Measurements from ENCODE around the gene CSTPP1.
A peak's percentile ranks its signal among the peaks of the same experiment; 100 is the strongest.
"Not testable (repeated sequence)": the region's sequence is repeated elsewhere in the genome, so short reads cannot be mapped to it uniquely, and the experiment has no call there.

Gene CSTPP1

DNA sequence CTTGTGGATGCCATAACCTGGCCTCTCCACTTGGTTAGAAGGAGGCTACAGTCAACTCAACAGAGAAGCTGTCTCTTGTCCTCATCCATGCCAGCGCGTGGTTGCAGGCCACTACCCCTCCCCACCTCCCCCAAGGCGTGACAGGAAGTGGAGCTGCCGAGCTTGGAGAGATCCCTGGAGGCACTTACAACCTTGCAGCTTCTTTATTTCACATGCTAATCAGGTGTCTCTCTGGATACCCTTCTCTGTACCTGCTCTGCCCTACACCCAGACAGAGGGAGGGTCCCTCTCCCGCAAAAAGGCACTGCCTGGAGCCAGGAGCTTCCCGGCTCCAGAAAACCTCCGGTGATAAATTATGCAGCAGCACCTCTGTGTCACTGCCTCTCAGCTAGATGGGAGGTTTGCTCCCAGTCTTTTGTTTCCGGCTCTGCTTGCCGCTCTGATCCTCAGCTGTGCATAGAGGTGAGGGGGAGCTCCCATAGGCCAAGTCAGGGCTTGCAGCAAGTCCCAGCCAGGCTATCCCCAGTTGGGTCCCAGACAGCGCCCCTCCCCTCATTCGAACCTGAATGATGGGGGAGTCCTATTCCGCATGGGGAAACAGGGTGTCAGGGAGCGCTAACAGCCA, 23.9 kb upstream of the CSTPP1 start:
- no peak for DNase-seq

DNA sequence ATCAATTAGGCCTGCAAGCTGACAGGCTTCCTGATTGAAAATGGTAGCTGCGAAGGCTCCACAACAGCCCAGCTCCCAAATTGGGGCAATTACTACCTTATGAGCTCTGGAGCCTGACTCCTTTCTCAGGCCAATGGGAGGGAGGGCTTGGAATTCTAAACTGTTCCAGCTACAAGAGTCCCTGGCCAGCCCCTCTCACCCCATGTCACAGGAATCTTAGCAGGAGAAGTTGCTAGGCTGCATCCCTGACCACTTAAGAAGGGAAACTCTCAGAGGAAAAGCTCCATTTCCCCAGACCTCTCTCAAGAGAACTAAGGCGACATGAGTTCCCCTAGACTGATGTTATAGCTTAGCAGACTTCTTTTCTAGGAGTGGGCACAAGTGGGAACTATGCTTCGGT, 23.1 kb upstream of the CSTPP1 start:
- DNase-seq, result no peak

DNA sequence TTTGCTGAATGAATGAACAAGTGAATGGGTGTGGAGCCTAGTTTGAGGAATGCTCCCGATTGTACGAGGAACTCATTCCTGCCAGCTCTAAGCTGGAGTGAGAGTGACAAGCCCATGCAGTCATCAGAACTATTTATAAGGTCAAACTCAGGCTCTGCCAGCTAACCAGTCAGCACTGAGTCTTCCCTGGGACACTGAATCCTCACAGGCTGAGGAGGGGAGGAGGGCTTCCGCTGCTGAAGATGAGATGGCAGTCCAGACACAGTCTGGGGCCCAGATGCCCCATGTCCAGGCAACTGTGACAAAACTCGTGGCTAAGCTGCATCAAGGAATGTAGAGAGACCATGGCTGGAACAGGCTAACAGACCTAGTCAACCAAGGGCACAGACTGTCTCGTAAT, 22.2 kb upstream of the CSTPP1 start:
- no peak for DNase-seq

DNA sequence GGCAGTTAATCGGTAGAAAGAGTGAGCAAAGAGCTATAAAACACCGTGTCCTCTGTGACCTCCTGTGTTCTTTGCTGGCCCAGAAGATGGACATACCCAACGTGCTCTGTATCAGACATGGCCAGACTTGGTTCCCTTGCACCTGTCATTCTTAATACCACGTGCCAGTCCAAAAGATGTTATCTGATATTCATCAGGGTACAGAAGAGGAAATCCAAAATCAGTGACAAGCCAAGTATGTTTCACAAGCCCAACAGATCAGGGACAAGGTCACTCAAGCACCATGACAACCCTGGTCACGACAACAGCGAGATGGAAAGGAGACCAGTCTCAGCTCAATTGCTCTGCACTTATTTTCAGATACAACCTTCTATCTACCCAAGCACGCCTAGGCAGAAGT, 21.7 kb upstream of the CSTPP1 start:
- DNase-seq, result no peak

DNA sequence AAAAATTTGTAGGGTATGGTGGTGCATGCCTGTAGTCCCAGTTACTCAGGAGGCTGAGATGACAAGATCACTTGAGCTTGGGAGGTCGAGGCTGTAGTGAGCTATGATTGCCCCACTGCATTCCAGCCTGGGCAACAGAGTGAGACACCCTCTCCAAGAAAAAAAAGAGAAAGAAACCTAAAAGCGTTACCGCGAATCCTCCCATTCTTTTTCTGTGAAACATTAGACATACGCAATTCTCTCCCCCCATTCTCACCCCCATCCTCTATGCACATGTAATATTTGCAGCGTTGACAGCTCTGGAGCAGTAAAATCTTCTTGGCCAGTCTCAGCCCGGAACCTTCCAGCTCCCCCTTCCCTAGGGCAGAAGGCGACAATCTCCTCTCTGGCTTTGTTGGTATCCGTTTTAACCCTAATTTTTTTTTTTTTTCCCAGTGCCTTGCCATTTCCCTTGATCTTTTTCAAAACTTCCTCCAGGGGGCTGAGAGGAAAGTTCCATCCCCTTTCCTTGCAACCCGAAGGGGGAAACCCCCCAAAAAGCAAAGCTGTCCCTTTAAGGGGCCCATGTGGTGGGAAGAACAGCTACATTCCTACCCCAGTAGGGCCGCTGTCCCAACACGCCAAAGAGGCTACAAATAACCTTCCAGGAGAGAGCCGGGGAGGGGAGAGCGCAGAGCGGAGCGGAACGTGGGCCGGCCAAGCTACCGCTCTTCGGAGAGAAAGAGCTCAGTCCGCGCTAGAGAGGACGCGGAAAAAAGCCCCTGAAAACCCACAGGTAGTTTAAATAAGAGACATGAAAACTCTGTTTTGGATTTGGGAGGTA, 20.1 kb upstream of the CSTPP1 start:
- no peak for DNase-seq

DNA sequence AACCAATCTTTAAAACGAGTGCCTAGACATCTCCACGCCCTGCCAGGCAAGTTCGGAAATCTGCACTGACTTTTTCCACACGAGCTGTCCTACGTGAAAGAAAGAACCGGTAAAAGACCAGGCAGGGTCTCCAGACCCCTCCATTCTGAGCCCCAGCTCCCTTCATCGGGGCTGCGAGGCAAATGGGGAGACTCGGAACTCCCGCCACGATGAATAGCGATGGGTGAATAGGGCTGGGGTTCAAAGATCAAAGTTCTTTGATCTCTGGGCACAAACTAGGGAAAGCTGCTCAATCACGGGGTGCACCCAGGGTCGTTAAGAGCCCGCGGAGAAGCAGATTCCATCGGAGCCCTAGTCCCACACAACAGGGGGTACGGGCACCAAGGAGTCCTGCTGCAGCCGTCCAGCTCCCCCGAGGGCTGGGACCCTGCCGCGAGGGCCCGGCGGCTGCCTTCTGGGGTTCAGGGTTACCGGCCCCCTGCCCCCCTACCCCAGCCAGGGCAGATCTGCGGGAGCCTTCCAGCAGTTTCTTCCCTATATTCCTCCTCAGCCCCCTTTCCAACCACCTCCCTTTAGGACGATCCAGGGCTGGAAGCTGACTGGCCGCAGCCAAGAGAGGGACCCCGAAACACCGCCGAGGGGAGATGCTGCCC, 19.3 kb upstream of the CSTPP1 start:
- DNase-seq, result no peak

DNA sequence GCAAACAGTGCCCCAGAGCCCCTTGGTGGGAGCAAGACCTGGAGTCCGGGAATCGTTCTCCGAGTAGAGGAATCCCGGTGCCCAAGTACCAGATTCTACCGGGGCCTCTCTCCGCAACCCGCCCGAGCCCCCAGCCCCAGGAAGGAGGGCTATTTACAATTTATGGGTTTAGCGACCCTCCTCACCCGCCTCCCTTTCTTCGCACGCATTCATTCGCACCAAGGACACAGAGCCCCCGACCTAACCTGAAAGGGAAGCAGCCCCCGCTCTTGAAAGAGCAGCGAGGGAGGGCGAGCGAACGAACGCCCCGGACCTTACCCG, 18.8 kb upstream of the CSTPP1 start:
- DNase-seq, result no peak

DNA sequence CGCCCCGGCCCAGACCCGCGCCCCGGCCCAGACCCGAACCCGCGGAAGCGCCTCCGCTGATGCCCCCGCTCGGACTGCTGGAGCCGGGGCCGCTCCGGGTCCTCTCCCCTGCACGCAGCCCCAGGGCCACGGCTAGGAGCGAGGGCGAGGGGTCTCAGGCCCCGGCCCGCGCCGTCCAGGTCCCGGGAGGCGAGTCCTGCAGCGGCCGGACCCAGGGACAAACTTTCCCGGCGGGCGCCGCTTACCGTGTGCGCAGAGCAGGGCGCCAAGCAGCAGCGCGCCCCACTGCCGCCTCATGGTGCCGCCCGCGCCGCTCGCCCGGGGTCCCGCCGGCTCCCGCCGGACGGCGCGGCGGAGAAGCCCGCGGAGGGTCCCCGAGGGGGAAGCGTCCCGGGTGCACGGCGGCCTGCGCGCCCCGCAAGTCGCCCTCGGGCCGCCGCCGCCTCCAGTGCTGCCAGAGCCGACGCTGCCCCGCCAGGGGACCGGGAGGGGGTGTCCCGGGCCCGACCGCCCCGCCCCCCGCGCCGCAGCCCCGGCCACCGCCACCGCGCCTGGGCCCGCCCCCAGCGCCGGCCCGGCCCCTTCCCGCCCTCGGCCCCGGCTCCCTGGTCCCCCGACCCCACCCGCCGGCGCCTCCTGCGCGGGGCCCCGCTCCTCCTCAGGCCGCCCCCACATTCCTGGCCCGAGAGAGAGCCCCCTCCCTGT, 18.3 kb upstream of the CSTPP1 start, which contains the start of gene LRP4:
LRP4 (minus strand) TSS at position 468 of the 705 bp plus-strand sequence; CDS start at position 297, 171 bp downstream.
- DNase-seq, result no peak

DNA sequence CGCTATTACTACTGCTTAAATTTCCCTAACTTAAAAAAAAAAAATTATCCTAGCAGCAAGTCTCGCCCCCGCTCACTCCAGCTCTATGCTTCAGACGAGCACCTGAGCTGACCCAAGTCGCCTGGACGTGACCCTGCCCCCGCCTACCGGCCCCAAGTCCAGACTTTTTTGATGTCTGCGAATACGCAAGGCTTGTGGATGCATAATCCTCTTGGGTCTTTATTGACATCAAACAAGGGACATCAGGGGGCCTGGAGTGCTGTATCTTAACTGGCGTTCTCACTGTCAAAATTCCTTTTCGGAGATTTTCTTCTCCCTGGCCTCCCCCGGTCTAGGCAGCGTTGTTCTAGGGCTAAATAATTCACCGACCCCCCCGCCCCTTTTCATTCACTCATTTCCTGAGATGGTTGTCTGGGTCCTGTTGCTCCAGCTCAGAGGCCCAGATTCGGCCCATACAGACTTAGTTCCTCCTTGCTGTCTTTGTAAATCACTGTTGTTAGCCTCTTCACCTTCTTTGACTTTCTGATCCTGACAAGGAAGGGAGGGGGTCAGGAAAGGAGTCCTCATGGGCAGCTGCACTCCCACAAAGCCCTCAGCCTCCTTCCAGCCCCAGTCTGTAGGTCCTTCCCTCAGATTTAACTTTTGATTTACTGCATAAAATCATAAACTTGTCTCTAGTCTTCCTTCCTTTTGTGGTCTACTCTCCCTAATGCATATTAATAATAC, 17.6 kb upstream of the CSTPP1 start:
- DNase-seq, result no peak

DNA sequence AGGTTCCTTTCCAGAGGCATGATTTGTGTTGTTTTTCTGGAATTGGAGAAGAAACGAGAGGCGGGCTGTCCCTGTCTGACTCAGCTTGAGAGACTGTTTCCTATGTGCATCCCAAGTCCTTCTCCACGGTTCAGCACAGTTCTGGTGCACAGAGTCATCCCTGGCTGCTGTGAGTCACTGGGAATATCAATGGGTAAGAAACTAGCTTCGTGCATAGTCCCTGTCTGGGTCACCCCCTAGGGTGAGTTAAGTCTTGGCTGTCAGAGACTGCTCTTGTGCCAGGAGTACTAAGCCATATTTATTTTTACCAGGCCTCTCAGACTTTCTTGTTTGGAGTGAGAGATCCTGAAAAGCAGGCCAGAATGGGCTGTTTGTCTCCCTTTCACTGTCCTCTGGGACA, 15.8 kb upstream of the CSTPP1 start:
- no peak for DNase-seq

DNA sequence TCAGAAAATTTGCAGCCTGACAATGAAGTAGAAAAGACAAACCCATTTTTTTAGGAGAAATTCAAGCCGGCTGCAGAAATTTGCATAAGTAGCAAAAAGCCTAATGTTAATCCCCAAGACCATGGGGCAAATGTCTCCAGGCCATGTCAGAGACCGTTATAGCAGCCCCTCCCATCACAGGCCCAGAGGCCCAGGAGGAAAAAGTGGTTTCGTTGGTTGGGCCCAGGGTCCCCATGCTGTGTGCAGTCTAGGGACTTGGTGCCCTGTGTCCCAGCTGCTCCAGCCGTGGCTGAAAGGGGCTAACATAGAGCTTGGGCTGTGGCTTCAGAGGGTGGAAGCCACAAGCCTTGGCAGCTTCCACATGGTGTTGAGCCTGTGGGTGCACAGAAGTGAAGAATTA, 8.6 kb upstream of the CSTPP1 start:
- not testable (repeated sequence) for DNase-seq

DNA sequence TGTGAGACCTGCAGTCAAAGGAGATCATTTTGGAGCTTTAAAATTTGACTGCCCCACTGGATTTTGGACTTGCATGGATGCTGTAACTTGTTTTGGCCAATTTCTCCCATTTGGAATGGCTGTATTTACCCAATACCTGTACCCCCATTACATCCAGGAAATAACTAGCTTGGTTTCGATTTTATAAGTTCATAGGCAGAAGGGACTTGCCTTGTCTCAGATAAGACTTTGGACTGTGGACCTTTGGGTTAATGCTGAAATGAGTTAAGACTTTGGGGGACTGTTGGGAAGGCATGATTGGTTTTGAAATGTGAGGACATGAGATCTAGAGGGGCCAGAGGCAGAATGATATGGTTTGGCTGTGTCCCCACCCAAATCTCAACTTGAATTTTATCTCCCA, 7.9 kb upstream of the CSTPP1 start:
- DNase-seq, result not testable (repeated sequence)

DNA sequence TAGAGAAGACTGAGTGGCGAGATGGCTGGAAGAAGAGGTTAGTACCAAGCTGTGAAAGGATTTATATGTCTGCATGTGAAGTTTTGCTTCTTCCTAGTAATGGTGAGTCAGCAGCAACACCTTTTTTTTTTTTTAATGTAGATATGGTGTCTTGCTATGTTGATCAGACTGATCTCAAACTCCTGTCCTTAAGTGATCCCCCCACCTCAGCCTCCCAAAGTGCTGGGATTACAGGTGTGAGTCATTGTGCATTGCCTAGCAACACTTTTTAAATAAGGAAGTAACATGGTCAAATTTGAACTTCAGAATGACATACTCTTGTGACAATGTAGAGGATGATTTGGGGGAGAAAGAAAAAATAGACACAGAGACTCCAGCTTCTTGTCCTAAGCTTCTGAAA, 6.5 kb upstream of the CSTPP1 start:
- DNase-seq, result peak in 1 of 2 experiments; percentile 15

DNA sequence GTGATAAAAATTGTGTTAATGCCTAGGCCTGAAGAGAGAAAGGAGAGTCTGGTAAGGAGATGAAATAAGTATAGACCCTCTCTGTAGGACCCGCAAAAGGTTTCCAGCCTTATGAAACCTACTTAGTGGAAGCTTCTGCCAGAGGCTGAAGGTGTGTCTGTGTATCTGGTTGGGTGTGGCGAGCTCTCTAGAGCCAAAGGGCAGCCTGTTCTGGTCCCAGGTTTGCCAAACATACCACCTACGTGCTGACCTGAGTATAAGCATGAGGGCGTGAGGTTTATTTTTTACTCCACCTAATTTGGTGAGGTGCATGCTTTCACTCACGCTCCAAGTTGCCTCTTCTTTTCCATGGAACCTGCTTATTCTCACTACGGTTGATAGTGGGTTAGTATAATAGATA, 5.6 kb downstream of the CSTPP1 start:
- DNase-seq, result no peak

DNA sequence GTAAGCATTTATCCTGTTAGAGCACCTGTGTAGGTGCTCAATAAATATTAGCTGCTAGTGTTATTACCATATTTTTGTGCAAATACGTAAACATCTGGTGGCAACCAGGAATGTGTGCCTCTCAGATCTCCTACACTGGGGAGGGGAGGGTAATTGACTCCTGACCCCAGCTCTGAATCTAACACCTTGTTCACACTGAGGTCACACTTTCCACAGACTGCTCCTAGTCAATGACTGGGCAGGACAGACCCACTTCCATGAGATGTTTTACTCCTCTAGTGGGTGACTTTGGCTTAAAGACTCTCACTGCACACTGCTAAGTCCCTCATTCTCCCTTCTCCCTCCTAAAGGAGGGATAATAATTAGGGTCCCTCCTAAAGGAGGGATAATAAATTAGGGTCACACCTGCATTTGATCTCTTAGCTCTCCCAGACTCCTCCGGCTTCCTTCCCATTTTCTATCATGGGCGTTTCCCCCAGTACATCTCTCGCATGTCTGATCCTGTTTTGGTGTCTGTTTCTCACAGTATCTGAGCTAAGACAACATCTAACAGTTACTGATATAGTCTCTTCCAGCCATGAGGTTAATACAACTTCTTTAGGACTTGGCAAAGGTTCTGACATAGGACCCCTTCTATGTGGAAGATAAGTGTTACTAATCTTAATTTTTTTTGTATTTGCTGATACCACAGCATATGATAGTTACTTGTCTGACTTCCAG, 8.0 kb downstream of the CSTPP1 start:
- no peak for DNase-seq

DNA sequence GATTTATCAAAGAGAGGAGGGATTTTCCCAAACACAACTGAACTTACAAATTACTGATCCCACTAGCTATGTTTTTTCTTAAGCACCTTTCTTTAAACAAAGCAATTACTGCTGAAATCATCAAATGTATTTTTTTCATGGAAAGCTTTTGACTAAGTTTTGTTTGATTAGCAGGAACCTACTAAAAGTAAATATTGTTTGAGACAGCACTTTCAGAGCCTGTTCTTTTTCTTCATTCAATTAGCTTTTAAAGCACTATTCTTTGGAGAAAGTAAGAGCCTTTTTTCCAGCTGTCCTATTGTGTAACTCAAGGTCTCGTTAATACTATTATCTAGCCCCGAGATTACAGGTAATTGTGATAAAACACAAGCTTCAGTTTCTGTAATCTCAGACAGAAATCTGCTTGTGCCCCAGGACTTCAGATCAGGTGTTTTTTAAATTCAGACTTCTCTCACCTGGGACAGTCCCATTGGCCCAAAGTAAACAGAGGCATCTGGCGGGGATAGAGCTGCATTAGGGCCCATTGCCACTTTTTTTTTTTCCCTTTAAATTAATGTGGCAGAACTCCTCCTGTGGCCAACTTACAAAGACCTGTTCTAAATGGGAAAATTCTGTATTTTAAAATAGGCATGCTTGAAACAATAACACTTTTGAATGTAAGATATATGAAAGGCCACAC, 11.0 kb downstream of the CSTPP1 start:
- DNase-seq, result no peak

DNA sequence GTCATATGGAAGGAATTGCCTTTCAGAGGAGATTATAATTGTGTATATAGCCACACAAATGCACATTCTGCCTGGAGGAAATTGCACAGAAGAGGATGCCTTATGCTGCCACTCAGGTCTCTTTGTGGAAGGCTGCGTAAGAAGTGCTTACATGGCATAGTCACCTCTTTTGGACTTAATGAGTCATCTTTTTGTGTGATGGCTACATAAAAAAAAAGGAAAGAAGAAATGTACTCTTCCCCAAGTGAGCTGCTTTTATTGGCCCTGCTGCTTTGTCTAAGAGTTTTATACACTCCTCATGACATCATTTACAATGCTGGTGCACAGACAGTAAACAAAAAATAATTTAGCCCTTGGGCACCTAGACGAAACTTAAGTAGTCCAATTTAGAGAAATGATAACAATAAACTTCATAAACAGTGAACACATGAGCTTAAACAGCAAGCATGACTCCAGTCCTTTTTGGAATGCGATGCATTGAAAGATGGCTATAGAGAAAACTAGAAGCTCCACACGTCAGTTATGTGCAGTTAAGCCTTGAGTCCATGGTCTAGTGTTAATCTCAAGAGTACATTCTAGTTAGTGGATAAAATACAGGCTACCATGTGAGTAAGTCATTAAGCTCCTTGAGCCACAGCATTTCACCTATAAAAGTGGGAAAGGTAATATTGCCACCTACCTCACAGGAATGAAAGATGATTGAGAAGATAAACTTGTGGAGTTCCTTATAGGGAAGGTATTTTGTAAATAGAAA, 12.0 kb downstream of the CSTPP1 start:
- DNase-seq, result no peak

DNA sequence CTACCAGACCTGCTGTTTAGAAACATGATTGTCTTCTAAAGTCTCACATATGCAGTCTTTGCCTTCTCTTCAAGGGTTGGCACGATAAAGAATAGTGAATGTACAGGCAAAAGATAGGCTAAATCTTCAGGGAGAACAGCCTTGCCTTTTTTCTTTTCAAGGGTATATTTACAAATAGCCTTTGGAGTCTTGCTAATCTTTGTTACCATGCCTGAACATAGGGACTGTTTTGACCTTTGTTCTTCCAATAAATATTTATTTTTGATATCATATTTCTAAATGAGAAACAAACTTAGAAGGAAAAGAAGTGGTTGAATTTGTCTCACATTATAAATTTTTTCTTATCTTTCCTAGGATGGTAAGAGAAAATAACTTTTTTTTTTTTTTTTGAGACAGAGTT, 12.7 kb downstream of the CSTPP1 start:
- DNase-seq, result no peak

DNA sequence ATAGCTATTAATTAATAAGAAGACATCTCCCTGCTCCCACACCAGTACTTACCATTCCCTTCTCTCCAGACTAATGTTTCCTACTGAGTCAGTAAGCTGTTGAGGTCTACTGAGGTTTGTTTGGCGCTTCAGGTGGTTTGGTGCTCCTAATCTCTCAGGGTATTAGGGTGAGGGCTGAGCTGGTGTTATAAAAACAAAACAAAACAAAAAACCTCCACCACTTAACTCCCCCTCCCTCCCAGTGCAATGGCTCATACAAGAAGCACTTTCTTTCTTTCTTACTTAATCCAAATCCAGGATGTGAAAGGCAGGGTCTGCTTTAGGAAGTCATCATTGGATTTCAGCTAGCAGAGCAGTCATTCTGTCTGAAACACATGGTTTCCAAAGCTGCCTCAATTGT, 15.3 kb downstream of the CSTPP1 start:
- DNase-seq, result no peak

DNA sequence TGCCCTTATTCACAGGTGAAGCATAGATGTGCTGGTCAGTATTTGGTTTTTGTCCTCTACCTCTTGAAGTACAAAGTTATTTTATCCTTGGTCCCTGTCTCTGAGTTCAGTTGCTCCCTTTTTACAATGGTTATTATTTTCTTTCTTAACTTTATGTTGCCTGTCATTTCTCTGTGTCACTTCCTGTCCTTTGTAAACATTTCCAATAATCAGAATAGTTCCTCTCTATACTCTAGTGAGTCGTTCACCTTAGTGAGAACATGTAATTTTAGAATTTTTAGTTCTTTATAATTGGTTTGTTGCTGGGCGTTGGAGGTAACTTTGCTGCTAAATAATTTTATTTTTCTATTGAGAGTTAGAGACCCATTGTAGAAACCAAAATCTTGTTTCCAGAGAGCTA, 16.0 kb downstream of the CSTPP1 start:
- no peak for DNase-seq

DNA sequence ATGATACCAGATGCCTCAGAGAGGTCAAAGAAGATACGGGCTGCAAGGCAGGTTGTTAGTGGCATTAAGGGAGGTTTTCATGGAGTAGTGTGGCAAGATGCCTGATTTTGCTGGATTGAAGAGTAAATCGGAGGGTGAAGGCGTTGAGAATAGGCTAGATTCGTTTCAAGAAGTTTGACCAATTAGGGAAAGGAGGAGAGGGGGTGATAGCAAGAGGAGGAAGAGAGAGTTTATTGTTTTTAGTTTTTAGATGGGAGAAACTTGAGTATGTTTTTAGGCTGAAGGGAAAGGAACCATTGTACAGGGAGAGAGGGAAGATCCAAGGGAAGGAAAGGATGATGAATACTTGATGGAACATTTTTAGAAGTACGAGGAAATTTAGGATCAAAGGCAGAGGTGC, 16.5 kb downstream of the CSTPP1 start:
- no peak for DNase-seq
